Superior temporal gyrus (tissue), 1 donor: Measurements from ENCODE around the gene MAP3K13.

Experiments used
- DNase-seq: peaks from one replicate; pipeline ENCODE4 v3.0.0-alpha.2; 2016; ENCODE audit errors: extremely low spot score

MAP3K13 gene

GRCh38 chr3:185362850-185363661 lies at the start of gene MAP3K13:
TSS of gene MAP3K13 (plus strand) at chr3:185363136. CDS start at chr3:185428582, 65,446 bp downstream.
- peak; percentile 95 for DNase-seq

GRCh38 chr3:185313693-185314246 lies 49.2 kb upstream of the MAP3K13 start:
- DNase-seq = no peak

- DNase-seq = no peak
Observed at GRCh38 chr3:185316740-185317412, 46.1 kb upstream of the MAP3K13 start.

GRCh38 chr3:185317674-185318073 lies 45.3 kb upstream of the MAP3K13 start:
- no peak for DNase-seq

GRCh38 chr3:185318141-185318540 lies 44.8 kb upstream of the MAP3K13 start:
- DNase-seq = no peak

- DNase-seq = no peak
Observed at GRCh38 chr3:185319801-185320200, 43.1 kb upstream of the MAP3K13 start.

- no peak for DNase-seq
Observed at GRCh38 chr3:185320949-185321348, 42.0 kb upstream of the MAP3K13 start.

- no peak for DNase-seq
Observed at GRCh38 chr3:185322101-185322719, 40.7 kb upstream of the MAP3K13 start.

GRCh38 chr3:185325946-185326791 lies 36.8 kb upstream of the MAP3K13 start:
- no peak for DNase-seq

- DNase-seq = no peak
Observed at GRCh38 chr3:185327062-185327461, 35.9 kb upstream of the MAP3K13 start.

GRCh38 chr3:185328324-185329004 lies 34.5 kb upstream of the MAP3K13 start:
- no peak for DNase-seq

GRCh38 chr3:185330238-185330637 lies 32.7 kb upstream of the MAP3K13 start:
- DNase-seq = no peak

GRCh38 chr3:185330644-185331043 lies 32.3 kb upstream of the MAP3K13 start:
- no peak for DNase-seq

GRCh38 chr3:185332026-185332735 lies 30.8 kb upstream of the MAP3K13 start:
- no peak for DNase-seq

GRCh38 chr3:185335799-185336198 lies 27.1 kb upstream of the MAP3K13 start:
- DNase-seq = no peak

- DNase-seq = no peak
Observed at GRCh38 chr3:185337231-185337816, 25.6 kb upstream of the MAP3K13 start.

GRCh38 chr3:185339945-185340344 lies 23.0 kb upstream of the MAP3K13 start:
- no peak for DNase-seq

GRCh38 chr3:185340751-185341150 lies 22.2 kb upstream of the MAP3K13 start:
- no peak for DNase-seq

GRCh38 chr3:185341616-185342458 lies 21.1 kb upstream of the MAP3K13 start:
- DNase-seq = peak; percentile 62
